Thyroid gland (tissue), 4 donors: ENCODE data around the gene HYAL3.

Experiments
- CTCF ChIP-seq, 6 experiments: fragments of 200-600 bp in 3 of 6; fragments of 450-650 bp in 3 of 6; sonication (generic) in 3 of 6; IDR thresholded peaks; one replicate each; pipeline ENCODE4 v1.5.1; 2016 to 2019; ENCODE audit warnings: antibody characterized with exemption in 6 of 6, mild to moderate bottlenecking in 2 of 6, inconsistent platforms in 1 of 6, moderate library complexity in 1 of 6
- POLR2A ChIP-seq, 2 donors: fragments of 450-650 bp; IDR thresholded peaks; one replicate each; pipeline ENCODE4 v1.6.1; 2017; ENCODE audit warnings: antibody characterized with exemption in 2 of 2, mild to moderate bottlenecking in 2 of 2, moderate library complexity in 1 of 2

GRCh38 chr3:50325113-50325480, 25.9 kb upstream of the HYAL3 start:
- no peak for TF ChIP-seq CTCF (IDR thresholded peaks at IDR 0.05)
- TF ChIP-seq POLR2A (IDR thresholded peaks at IDR 0.05), result no peak
